HepG2 (cell line): Measurements from ENCODE around the gene NEAT1. TPM values are rescaled to one million over a fixed set of nuclear protein-coding genes. Genes with fewer than 3 reads are reported as not detected.

Experiments
- AGO1 ChIP-seq: fragments of 200-400 bp; formaldehyde crosslinking; IDR thresholded peaks from 2 replicates; pipeline ENCODE4 v1.6.1; 2017; ENCODE audit warnings: mild to moderate bottlenecking, low read depth, low read length, moderate library complexity; ENCODE audit not compliant: poor library complexity, severe bottlenecking
- CERS6 ChIP-seq: sonication (generic); formaldehyde crosslinking; IDR thresholded peaks from 2 replicates; pipeline ENCODE4 v1.5.0; 2020; ENCODE audit warnings: missing genetic modification reagents
- ETV6 ChIP-seq: sonication (generic); formaldehyde crosslinking; conservative IDR thresholded peaks from 2 replicates; pipeline ENCODE4 v1.4.0; 2020; ENCODE audit warnings: missing genetic modification reagents
- HMG20B ChIP-seq: conservative IDR thresholded peaks from 2 replicates; pipeline ENCODE4 v1.6.1; 2016; ENCODE audit warnings: missing genetic modification reagents, missing compliant biosample characterization
- HOXA3 ChIP-seq: sonication (generic); formaldehyde crosslinking; IDR thresholded peaks from 2 replicates; pipeline ENCODE4 v1.5.0; 2020; ENCODE audit warnings: missing genetic modification reagents
- HOXA5 ChIP-seq: sonication (generic); formaldehyde crosslinking; IDR thresholded peaks from 2 replicates; pipeline ENCODE4 v1.4.0; 2020; ENCODE audit warnings: missing genetic modification reagents
- NFIC ChIP-seq: IDR thresholded peaks from 2 replicates; pipeline ENCODE4 v1.6.1; 2012; ENCODE audit warnings: mild to moderate bottlenecking, low read length, inconsistent platforms
- PAX8 ChIP-seq: sonication (generic); formaldehyde crosslinking; IDR thresholded peaks from 2 replicates; pipeline ENCODE4 v1.8.0; 2022; ENCODE audit warnings: mild to moderate bottlenecking, missing genetic modification reagents, borderline replicate concordance
- TRAFD1 ChIP-seq: sonication (generic); formaldehyde crosslinking; IDR thresholded peaks from 2 replicates; pipeline ENCODE4 v1.5.1; 2020; ENCODE audit warnings: missing genetic modification reagents, mild to moderate bottlenecking, borderline replicate concordance
- ZBTB2 ChIP-seq: sonication (generic); formaldehyde crosslinking; IDR thresholded peaks from 2 replicates; pipeline ENCODE4 v1.8.0; 2022; ENCODE audit warnings: low read depth, missing genetic modification reagents
- ZBTB34 ChIP-seq: sonication (generic); formaldehyde crosslinking; IDR thresholded peaks from 2 replicates; pipeline ENCODE4 v1.8.0; 2022; ENCODE audit warnings: mild to moderate bottlenecking, missing genetic modification reagents
- ZC3H13 ChIP-seq: sonication (generic); formaldehyde crosslinking; IDR thresholded peaks from 2 replicates; pipeline ENCODE4 v1.8.1; 2023; ENCODE audit warnings: mild to moderate bottlenecking, missing genetic modification reagents, moderate library complexity
- ZNF317 ChIP-seq: sonication (generic); formaldehyde crosslinking; IDR thresholded peaks from 2 replicates; pipeline ENCODE4 v1.5.0; 2020; ENCODE audit warnings: mild to moderate bottlenecking, missing genetic modification reagents
- ZNF354B ChIP-seq: sonication (generic); formaldehyde crosslinking; IDR thresholded peaks from 2 replicates; pipeline ENCODE4 v1.8.0; 2022; ENCODE audit warnings: mild to moderate bottlenecking, missing genetic modification reagents
- ZNF549 ChIP-seq: sonication (generic); formaldehyde crosslinking; IDR thresholded peaks from 2 replicates; pipeline ENCODE4 v1.5.0; 2020; ENCODE audit warnings: missing genetic modification reagents
- ZNF556 ChIP-seq: sonication (generic); formaldehyde crosslinking; IDR thresholded peaks from 2 replicates; pipeline ENCODE4 v1.4.0; 2020; ENCODE audit warnings: mild to moderate bottlenecking, missing genetic modification reagents, borderline replicate concordance
- ZNF564 ChIP-seq: sonication (generic); formaldehyde crosslinking; IDR thresholded peaks from 2 replicates; pipeline ENCODE4 v1.8.1; 2023; ENCODE audit warnings: mild to moderate bottlenecking, missing genetic modification reagents
- ZNF598 ChIP-seq: sonication (generic); formaldehyde crosslinking; IDR thresholded peaks from 2 replicates; pipeline ENCODE4 v1.5.1; 2020; ENCODE audit warnings: mild to moderate bottlenecking, missing genetic modification reagents, borderline replicate concordance
- ZNF788 ChIP-seq: sonication (generic); formaldehyde crosslinking; IDR thresholded peaks from 2 replicates; pipeline ENCODE4 v1.5.0; 2020; ENCODE audit warnings: mild to moderate bottlenecking, missing genetic modification reagents, borderline replicate concordance
- ZUFSP ChIP-seq: sonication (generic); formaldehyde crosslinking; IDR thresholded peaks from 2 replicates; pipeline ENCODE4 v1.9.0; 2021; ENCODE audit warnings: missing genetic modification reagents, mild to moderate bottlenecking, borderline replicate concordance
- polyA plus RNA-seq, 8 experiments: library from polyadenylated mRNA; depleted of rRNA in 3 of 8; stranded (reverse) in 7 of 8; unstranded in 1 of 8; fragments of >200 nt; fragmentation: Illumina TruSeq in 4 of 8; extraction: Trizol in 4 of 8; gene quantifications; 2 replicates each; pipeline versions ENCODE4 v1.2.1 to v1.2.3, GENCODE V29; 2011 to 2016; ENCODE audit warnings: low read depth in 4 of 8, missing spikeins in 1 of 8, mixed read lengths in 1 of 8; ENCODE audit not compliant: insufficient read depth in 1 of 8
- total RNA-seq, 5 experiments: library from RNA; depleted of rRNA; stranded (reverse); fragments of >200 nt; fragmentation: Illumina TruSeq; extraction: Trizol; gene quantifications; 2 replicates each; pipeline ENCODE4 v1.2.3, GENCODE V29; 2016; ENCODE audit warnings: low read depth in 1 of 5

The NEAT1 gene
- total and polyA plus RNA-seq, 2 of the 13 experiments (the other 11 are each of a cell fraction or from before 2014, with no cell fraction given), result 20.5 to 41.2 TPM

- TF ChIP-seq TRAFD1 (CRISPR knock-in tag), result no peak
- TF ChIP-seq ZUFSP (CRISPR knock-in tag), result no peak
- peak; percentile 80 for TF ChIP-seq HOXA5 (CRISPR knock-in tag)
- peak; percentile 60; the same call in 1 of the 2 replicates for TF ChIP-seq ETV6 (CRISPR knock-in tag)
- TF ChIP-seq ZNF788 (CRISPR knock-in tag), result peak; percentile 81; the same call in 1 of the 2 replicates
- peak; percentile 82; the same call in 1 of the 2 replicates for TF ChIP-seq ZBTB34 (CRISPR knock-in tag)
- TF ChIP-seq ZNF556 (CRISPR knock-in tag), result no peak
- no peak for TF ChIP-seq ZNF317 (CRISPR knock-in tag)
- TF ChIP-seq PAX8 (CRISPR knock-in tag), result no peak; the same call in 1 of the 2 replicates
- TF ChIP-seq ZNF354B, result no peak
- no peak for TF ChIP-seq ZNF598 (CRISPR knock-in tag)
- no peak for TF ChIP-seq ZNF549
- 0 out of 2 replicates have a peak, but pooled peaks have one; percentile 81 for TF ChIP-seq ZC3H13 (CRISPR knock-in tag)
- TF ChIP-seq HOXA3 (CRISPR knock-in tag), result peak; percentile 79
- no peak for TF ChIP-seq ZBTB2 (CRISPR knock-in tag)
- TF ChIP-seq HMG20B (CRISPR knock-in tag), result 0 out of 2 replicates have a peak, but pooled peaks have one; percentile 24
- TF ChIP-seq AGO1, result no peak
- TF ChIP-seq NFIC, result no peak
- no peak; the same call in 1 of the 2 replicates for TF ChIP-seq ZNF564
- no peak for TF ChIP-seq CERS6 (CRISPR knock-in tag)
Measured at GRCh38 chr11:65420979-65421793, 1.4 kb upstream of the NEAT1 start (continued).
